GM12864 (cell line): ENCODE data around the gene KLK8.

Experiments used
- DNase-seq: peaks from one replicate; pipeline ENCODE4 v3.0.0-alpha.2; 2011; ENCODE audit warnings: low read depth
- H3K4me3 ChIP-seq: 2 replicates; pipeline ENCODE4 v1.5.1; 2011; ENCODE audit warnings: mild to moderate bottlenecking, low read depth, low read length, control low read depth
- TF ChIP-seq, protein P1 (sequence below): IDR thresholded peaks from 2 replicates; pipeline ENCODE4 v1.5.1; 2011; ENCODE audit warnings: low read depth, mild to moderate bottlenecking, moderate library complexity, low read length, control low read depth, inconsistent platforms; ENCODE audit errors: missing control alignments

Gene KLK8

DNA sequence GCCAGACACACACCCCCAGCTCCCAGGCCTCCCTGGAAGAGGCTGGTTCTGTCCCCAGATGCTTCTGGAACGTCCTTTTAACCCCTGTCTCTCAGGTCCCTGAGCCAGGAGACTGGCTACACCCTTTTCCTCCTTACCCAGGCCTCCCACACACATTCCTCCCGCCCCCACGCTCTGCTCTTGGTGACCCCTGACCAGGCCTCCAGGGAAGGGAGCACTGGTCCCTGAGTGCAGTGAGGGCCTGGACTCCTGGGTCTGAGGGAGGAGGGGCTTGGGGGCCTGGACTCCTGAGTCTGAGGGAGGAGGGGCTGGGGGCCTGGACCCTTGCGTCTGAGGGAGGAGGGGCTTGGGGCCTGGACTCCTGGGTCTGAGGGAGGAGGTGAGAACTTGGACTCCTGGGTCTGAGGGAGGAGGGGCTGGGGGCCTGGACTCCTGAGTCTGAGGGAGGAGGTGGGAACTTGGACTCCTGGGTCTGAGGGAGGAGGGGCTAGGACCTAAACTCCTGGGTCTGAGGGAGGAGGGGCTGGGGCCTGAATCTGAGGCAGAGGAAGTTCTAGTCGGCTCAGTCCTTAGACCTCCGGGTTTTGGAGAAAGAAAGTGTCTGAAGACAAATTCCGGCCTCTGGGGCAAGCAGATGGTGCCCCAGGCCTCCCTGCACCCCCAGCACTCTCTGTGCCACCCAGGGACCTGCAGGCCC, 32.5 kb downstream of the KLK8 start:
- TF ChIP-seq, protein P1, sequence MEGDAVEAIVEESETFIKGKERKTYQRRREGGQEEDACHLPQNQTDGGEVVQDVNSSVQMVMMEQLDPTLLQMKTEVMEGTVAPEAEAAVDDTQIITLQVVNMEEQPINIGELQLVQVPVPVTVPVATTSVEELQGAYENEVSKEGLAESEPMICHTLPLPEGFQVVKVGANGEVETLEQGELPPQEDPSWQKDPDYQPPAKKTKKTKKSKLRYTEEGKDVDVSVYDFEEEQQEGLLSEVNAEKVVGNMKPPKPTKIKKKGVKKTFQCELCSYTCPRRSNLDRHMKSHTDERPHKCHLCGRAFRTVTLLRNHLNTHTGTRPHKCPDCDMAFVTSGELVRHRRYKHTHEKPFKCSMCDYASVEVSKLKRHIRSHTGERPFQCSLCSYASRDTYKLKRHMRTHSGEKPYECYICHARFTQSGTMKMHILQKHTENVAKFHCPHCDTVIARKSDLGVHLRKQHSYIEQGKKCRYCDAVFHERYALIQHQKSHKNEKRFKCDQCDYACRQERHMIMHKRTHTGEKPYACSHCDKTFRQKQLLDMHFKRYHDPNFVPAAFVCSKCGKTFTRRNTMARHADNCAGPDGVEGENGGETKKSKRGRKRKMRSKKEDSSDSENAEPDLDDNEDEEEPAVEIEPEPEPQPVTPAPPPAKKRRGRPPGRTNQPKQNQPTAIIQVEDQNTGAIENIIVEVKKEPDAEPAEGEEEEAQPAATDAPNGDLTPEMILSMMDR: no peak
- DNase-seq: no peak
- H3K4me3 ChIP-seq: no peak overlapping the region

DNA sequence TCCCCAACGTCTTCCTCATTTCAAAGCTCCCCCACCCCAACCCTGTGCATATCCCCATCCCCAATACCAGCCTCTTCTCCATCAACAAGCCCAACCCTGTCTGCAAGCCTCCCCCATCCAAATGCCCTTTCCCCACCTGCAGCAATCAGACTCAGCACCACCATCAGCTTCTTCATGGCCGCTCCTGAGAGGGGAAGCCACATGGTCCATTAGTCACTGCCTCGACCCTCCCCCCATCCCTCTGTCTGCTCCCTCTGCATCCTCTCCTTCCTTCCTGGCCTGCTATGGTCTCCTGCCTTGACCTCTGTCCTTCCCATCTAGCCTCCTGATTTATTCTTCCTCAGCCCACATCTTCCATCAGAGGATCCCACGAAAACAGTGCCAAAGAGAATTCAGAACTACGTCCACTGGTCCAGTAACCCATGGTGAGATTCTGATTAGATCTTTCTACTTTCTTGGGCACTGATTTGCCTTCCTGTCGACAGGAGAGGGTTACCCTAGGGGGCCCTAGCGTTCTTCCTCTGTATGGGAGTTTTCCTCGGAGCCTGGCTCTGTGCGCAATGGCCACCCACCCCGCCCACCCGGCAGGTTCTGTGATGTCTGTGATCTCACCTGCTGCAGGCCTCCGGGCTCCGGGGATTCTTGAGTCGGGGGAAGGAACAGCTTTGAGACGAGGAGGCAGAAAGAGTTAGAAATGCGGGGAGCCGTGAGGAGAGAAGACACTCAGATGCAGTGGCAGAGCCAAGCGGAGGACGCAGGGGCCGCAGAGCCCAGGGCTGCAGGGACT, 33.3 kb downstream of the KLK8 start:
- H3K4me3 ChIP-seq: no peak overlapping the region
- DNase-seq: no peak
- TF ChIP-seq, protein P1: no peak

DNA sequence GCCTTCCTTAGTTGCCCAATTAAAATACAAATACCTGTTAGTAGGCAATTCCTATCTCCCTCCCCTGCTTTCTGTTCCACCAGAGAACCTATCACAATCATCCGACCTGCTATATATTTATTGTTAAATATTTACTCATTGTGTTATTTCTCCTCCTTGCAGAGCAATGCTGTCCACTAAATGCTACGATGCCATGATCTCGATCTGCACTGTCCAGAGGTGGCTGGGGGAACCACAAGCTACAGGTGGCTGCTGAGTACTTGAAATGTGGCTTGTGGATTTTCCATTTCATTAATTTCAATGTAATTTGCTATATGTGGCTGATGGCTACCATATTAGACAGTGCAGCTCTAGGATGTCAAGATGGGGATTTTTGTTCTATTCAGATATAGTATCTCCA, 37.1 kb downstream of the KLK8 start:
- TF ChIP-seq, protein P1: no peak
- DNase-seq: no peak

DNA sequence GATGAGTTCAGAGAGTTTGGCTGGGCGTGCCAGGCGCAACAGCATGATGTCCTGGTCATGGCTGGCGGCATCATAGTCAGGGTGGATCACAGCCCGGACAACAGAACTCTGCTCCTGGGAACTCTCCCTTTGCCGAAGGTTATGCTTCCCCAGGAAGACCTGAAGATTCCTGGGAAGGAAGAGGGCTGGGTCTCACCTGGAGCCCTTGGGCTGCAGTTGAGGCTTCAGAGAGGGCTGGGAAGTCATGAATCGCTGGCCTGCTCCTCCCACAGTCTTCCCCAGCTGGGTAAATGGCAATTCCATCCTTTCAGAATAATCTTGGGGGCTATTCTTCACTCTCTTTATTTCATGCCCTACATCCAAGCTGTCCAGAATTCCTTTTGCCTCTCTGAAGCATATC, 38.0 kb downstream of the KLK8 start:
- TF ChIP-seq, protein P1: no peak
- H3K4me3 ChIP-seq: no peak overlapping the region
- DNase-seq: no peak

More for the DNA sequence above, 37.1 kb downstream of the KLK8 start:
- no peak overlapping the region for H3K4me3 ChIP-seq

DNA sequence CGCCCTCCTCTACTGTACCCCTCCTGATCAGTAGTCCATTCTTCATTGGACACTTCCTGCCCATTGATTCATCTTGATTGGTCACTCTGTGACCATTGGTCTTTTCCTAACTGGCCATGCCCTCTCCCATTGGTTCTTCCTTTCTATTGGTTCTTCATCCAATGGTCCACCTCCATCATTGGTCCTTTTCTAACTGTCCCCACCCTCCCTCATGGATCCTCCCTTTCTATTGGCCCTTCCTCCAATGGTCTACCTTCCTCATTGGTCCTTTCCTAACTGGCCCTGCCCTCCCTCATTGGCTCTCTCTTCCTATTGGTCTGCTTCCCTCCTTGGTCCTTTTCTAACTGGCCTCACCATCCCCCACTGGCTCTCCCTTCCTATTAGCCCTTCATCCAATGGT, 39.2 kb downstream of the KLK8 start:
- H3K4me3 ChIP-seq: no peak overlapping the region
- TF ChIP-seq, protein P1: no peak
- no peak for DNase-seq

DNA sequence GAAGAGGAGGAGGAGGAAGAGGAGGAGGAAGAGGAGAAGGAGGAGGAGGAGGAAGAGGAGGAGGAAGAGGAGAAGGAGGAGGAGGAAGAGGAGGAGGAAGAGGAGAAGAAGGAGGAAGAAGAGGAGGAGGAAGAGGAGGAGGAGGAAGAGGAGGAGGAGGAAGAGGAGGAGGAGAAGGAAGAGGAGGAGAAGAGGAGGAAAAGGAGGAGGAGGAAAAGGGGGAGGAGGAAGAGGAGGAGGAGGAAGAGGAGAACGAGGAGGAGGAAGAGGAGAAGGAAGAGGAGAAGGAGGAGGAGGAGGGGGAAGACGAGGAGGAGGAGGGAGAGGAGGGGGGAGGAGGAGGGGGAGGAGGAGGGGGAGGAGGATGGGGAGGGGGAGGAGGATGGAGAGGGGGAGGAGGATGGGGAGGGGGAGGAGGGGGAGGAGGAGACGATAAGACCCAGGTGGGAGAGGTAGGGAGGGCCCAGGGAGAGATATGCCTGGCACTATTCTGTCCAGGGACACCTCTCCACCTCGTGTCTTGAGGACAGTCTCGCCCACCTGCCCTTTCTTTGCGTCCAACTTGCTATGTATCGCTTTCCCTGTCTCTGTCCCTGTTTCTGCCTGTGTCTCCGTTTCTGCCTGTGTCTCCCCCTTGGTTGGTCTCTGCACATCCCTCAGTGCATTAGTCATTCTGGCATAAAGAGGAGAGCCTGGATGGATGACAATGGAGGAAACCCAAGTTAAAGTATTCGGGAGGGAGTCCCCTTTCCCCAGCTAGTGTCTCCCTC, 41.5 kb downstream of the KLK8 start:
- DNase-seq: no peak
- TF ChIP-seq, protein P1: no peak
- no peak overlapping the region for H3K4me3 ChIP-seq
